Suprapubic skin (tissue), 4 donors: ENCODE data around the gene NAT14. TPM values are rescaled to one million over a fixed set of nuclear protein-coding genes. Genes with fewer than 3 reads are reported as not detected.
A peak's percentile ranks its signal among the peaks of the same experiment; 100 is the strongest.

Source experiments
- DNase-seq, 2 donors: peaks; one replicate each; pipeline ENCODE4 v3.0.0-alpha.2; 2019; ENCODE audit warnings: low spot score in 2 of 2
- H3K27ac ChIP-seq: fragments of 200-600 bp; sonication (generic); one replicate; pipeline ENCODE4 v1.5.1; 2019
- H3K27me3 ChIP-seq: fragments of 200-600 bp; sonication (generic); one replicate; pipeline ENCODE4 v1.5.1; 2019
- H3K36me3 ChIP-seq: fragments of 200-600 bp; sonication (generic); one replicate; pipeline ENCODE4 v1.5.1; 2019
- H3K4me1 ChIP-seq: fragments of 200-600 bp; sonication (generic); one replicate; pipeline ENCODE4 v1.5.1; 2019
- H3K4me3 ChIP-seq: fragments of 200-600 bp; sonication (generic); one replicate; pipeline ENCODE4 v1.5.1; 2019; ENCODE audit warnings: mild to moderate bottlenecking
- H3K9me3 ChIP-seq: fragments of 200-600 bp; sonication (generic); one replicate; pipeline ENCODE4 v1.5.1; 2019
- CTCF ChIP-seq, 2 donors: fragments of 200-600 bp in 1 of 2; fragments of 450-650 bp in 1 of 2; sonication (generic) in 1 of 2; IDR thresholded peaks; one replicate each; pipeline ENCODE4 v1.5.1; 2016 to 2019; ENCODE audit warnings: antibody characterized with exemption in 2 of 2, mild to moderate bottlenecking in 1 of 2, moderate library complexity in 1 of 2
- EP300 ChIP-seq: sonication (generic); formaldehyde crosslinking; IDR thresholded peaks from one replicate; pipeline ENCODE4 v1.6.1; 2017; ENCODE audit warnings: antibody characterized with exemption
- POLR2A ChIP-seq, 2 donors: fragments of 450-650 bp; IDR thresholded peaks; one replicate each; pipeline ENCODE4 v1.6.1; 2017; ENCODE audit warnings: antibody characterized with exemption in 2 of 2, mild to moderate bottlenecking in 2 of 2, moderate library complexity in 2 of 2
- POLR2AphosphoS5 ChIP-seq, 3 donors: sonication (generic); formaldehyde crosslinking; IDR thresholded peaks; one replicate each; pipeline ENCODE4 v1.6.1; 2017; ENCODE audit warnings: antibody characterized with exemption in 3 of 3
- WGBS: methylation state at CpG from one replicate; pipeline ENCODE4 v1.1.5; 2018; 5-methylcytosine and 5-hydroxymethylcytosine counted together
- total RNA-seq, 4 donors: library from RNA; depleted of rRNA; stranded (reverse); fragments of >200 nt; gene quantifications; one replicate each; pipeline ENCODE4 v1.1.0, GENCODE V29; 2016

NAT14 gene
- total RNA-seq, 4 donors from 2014 or later, result 2.4 to 4.8 (median 4.0) TPM

- peak within 1 kb of the TSS; percentile 74 for H3K4me3 ChIP-seq
- 1% methylated on average over 27 of the region's 61 CpGs for WGBS
- peaks cover 2% of the 10 kb centered on the region for H3K36me3 ChIP-seq
- H3K9me3 ChIP-seq, result no peaks in the 10 kb centered on the region
- DNase-seq, result peak; percentile 99
- peak in 1 of 2 donors; percentile 56 for TF ChIP-seq POLR2A (IDR thresholded peaks at IDR 0.05)
- TF ChIP-seq CTCF (IDR thresholded peaks at IDR 0.05), result no peak
- H3K4me1 ChIP-seq, result peaks cover 27% of the 10 kb centered on the region
- H3K27me3 ChIP-seq, result no peaks in the 10 kb centered on the region
- peak within 1 kb of the TSS; percentile 95 for H3K27ac ChIP-seq
These were observed 8.8 kb upstream of the NAT14 start, which contains the start of gene ZNF628 for GRCh38 chr19:55476100-55476775. Gene ZNF628 (plus strand): TSS chr19:55476617. CDS start chr19:55479911, 3,294 bp downstream.

GRCh38 chr19:55477905-55478304, 7.1 kb upstream of the NAT14 start:
- no peak for DNase-seq
- Histone ChIP-seq H3K27me3 (no peaks in the 10 kb centered on the region), H3K36me3 (peaks cover 19% of the 10 kb centered on the region), H3K9me3 (no peaks in the 10 kb centered on the region), H3K27ac (no peak overlapping the region), H3K4me3 (peak overlapping the region; percentile 74), H3K4me1 (peaks cover 27% of the 10 kb centered on the region)
- 84% methylated on average over 13 of the region's 13 CpGs for WGBS
- TF ChIP-seq CTCF (IDR thresholded peaks at IDR 0.05), result no peak
- TF ChIP-seq EP300, result no peak
- TF ChIP-seq POLR2A (IDR thresholded peaks at IDR 0.05), result no peak
- TF ChIP-seq POLR2AphosphoS5 (IDR thresholded peaks at IDR 0.05), result no peak

GRCh38 chr19:55478364-55478763, 6.6 kb upstream of the NAT14 start:
- TF ChIP-seq POLR2AphosphoS5 (IDR thresholded peaks at IDR 0.05) (no peak), EP300 (no peak), POLR2A (IDR thresholded peaks at IDR 0.05) (no peak), CTCF (IDR thresholded peaks at IDR 0.05) (no peak)
- Histone ChIP-seq H3K4me1 (peaks cover 27% of the 10 kb centered on the region), H3K27me3 (no peaks in the 10 kb centered on the region), H3K9me3 (no peaks in the 10 kb centered on the region), H3K27ac (no peak overlapping the region), H3K4me3 (no peak overlapping the region), H3K36me3 (peaks cover 24% of the 10 kb centered on the region)
- 82% methylated on average over 12 of the region's 12 CpGs for WGBS
- no peak for DNase-seq

- H3K36me3 ChIP-seq, result peaks cover 24% of the 10 kb centered on the region
- H3K27ac ChIP-seq, result no peak overlapping the region
- H3K4me1 ChIP-seq, result peaks cover 29% of the 10 kb centered on the region
- no peak overlapping the region for H3K4me3 ChIP-seq
- TF ChIP-seq CTCF (IDR thresholded peaks at IDR 0.05) (no peak), POLR2A (IDR thresholded peaks at IDR 0.05) (no peak), EP300 (no peak), POLR2AphosphoS5 (IDR thresholded peaks at IDR 0.05) (no peak)
- 91% methylated on average over 17 of the region's 17 CpGs for WGBS
- no peak for DNase-seq
- H3K27me3 ChIP-seq, result no peaks in the 10 kb centered on the region
- no peaks in the 10 kb centered on the region for H3K9me3 ChIP-seq
These were observed 5.9 kb upstream of the NAT14 start for GRCh38 chr19:55479045-55479444.

GRCh38 chr19:55479451-55480230, 5.3 kb upstream of the NAT14 start:
- no peaks in the 10 kb centered on the region for H3K9me3 ChIP-seq
- H3K36me3 ChIP-seq, result peaks cover 24% of the 10 kb centered on the region
- H3K27me3 ChIP-seq, result no peaks in the 10 kb centered on the region
- H3K4me3 ChIP-seq, result no peak overlapping the region
- WGBS, result 79% methylated on average over 15 of the region's 15 CpGs
- no peak for TF ChIP-seq POLR2A (IDR thresholded peaks at IDR 0.05)
- DNase-seq, result no peak
- H3K27ac ChIP-seq, result no peak overlapping the region
- peaks cover 35% of the 10 kb centered on the region for H3K4me1 ChIP-seq
